ENCODE results near the gene RHBDF2.

Gene RHBDF2

DNA sequence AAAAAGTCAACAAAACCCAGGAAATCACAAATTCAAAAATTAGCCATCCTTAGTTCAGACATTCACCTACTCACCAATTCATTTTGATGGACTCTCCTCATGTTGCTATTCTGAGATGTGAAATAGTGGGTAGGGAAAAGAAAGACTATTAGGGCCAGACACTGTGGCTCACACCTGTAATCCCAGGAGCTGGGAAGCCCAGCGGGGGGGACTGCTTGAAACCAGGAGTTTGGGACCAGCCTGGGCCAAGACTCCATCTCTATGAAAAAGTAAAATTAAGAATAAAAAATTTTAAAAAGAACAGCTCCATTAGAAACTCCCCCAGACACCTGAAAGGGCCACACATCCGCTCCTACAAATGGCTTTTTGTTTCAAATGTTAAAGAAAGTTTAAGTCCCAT lies 69.7 kb downstream of the RHBDF2 start:
- no peaks in the 10 kb centered on the region for H3K36me3 ChIP-seq
- no peak overlapping the region for H3K9ac ChIP-seq
- no peaks in the 10 kb centered on the region; the same call in 1 of the 2 replicates for H3K9me3 ChIP-seq
- no peaks in the 10 kb centered on the region for H3K27me3 ChIP-seq
- no peak overlapping the region for H3K27ac ChIP-seq
- TF ChIP-seq Cebpa-rat (IDR thresholded peaks at IDR 0.05), result no peak
- peaks cover 83% of the 10 kb centered on the region for H4K20me1 ChIP-seq
- H3K4me1 ChIP-seq, result peaks cover 52% of the 10 kb centered on the region
- H3K4me3 ChIP-seq, result no peak overlapping the region
- no peak overlapping the region for H3K4me2 ChIP-seq

DNA sequence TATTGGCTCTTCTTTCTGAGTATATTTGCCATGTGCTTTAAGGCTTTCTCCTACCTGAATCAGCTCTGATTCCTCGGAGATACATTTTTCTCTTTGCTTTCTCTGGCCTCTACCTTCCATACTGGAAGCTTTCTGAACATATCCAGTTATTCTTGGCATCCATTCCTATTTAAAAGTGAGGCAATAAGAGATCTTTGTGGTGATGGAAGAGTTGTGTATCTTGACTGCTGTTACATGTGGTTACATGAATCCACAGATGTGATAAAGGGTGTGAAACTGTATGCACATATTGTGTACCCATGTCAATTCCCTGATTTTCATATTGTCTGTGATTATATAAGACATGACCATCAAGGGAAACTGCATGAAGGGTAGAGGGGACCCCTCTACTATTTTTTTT lies 72.7 kb downstream of the RHBDF2 start:
- TF ChIP-seq Cebpa-rat (IDR thresholded peaks at IDR 0.05), result no peak
- no peak overlapping the region for H3K9ac ChIP-seq
- H3K4me3 ChIP-seq, result no peak overlapping the region
- no peaks in the 10 kb centered on the region; the same call in 1 of the 2 replicates for H3K9me3 ChIP-seq
- H3K4me2 ChIP-seq, result peak overlapping the region; percentile 59
- no peaks in the 10 kb centered on the region; the same call in 1 of the 2 replicates for H3K36me3 ChIP-seq
- H3K4me1 ChIP-seq, result peaks cover 41% of the 10 kb centered on the region
- no peak overlapping the region for H3K27ac ChIP-seq
- peaks cover 56% of the 10 kb centered on the region for H4K20me1 ChIP-seq
- no peaks in the 10 kb centered on the region for H3K27me3 ChIP-seq

DNA sequence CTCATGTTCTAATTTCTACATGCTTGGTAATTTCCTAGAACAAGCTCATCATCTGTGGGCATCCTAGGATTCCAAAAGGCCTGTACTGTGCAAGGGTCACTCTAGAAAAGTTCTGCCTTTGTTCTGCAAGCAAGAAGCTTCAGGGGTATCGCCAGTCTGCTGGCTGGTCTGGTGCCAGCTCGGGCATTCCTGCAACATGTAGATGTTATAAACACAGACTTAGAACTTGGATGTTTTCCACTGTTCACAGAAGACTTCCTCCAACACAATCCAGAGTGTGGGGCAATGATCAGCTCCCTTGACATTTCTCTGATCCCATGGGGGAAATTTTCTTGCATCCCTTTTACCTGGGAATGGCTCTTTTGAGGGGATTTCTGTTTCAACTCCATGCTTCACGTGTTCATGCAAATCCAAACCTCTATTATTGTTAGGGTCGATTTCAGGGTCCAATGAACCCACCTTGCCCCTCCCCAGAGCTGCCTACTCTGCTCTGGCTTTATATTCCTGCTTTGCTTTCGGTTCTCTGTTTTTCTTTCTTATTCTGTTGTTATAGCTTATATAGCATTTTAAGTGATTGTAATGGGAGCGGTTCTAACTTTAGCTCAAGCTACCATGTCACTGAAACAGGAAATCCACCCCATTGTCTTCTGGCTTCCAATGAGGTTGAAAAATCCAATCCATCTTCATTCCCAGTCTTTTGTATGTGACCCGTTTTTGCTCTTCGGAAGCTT lies 73.6 kb downstream of the RHBDF2 start:
- no peak for TF ChIP-seq Cebpa-rat (IDR thresholded peaks at IDR 0.05)
- Histone ChIP-seq H3K9me3 (no peaks in the 10 kb centered on the region; the same call in 1 of the 2 replicates), H3K27ac (no peak overlapping the region), H3K27me3 (no peaks in the 10 kb centered on the region), H3K4me2 (peak overlapping the region; percentile 59), H3K4me3 (no peak overlapping the region), H3K36me3 (peaks cover 8% of the 10 kb centered on the region), H3K9ac (no peak overlapping the region), H4K20me1 (peaks cover 59% of the 10 kb centered on the region), H3K4me1 (peaks cover 45% of the 10 kb centered on the region)

DNA sequence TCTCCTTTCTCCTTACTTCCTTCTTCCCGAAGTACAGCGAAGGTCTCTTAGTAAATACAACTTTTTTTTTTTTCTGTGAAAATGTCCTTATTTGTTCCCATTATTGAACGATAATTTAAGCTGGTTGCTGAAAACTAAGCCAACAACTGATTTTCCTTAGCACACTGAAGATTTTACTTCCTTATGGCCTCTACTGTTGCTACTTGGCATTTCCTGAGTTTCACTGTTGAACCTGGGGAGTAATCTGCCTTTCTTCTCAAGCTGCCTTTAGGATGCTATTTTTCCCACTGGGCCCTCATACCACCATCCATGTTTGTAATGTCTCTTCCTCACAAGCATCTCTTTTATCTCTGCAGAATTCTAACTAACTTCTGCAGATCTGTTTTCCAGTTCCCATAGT lies 74.4 kb downstream of the RHBDF2 start:
- no peaks in the 10 kb centered on the region for H3K27me3 ChIP-seq
- TF ChIP-seq Cebpa-rat (IDR thresholded peaks at IDR 0.05), result no peak
- no peak overlapping the region for H3K9ac ChIP-seq
- peak overlapping the region; percentile 17; the same call in 1 of the 2 replicates for H3K4me2 ChIP-seq
- peaks cover 59% of the 10 kb centered on the region for H4K20me1 ChIP-seq
- no peak overlapping the region for H3K27ac ChIP-seq
- peaks cover 52% of the 10 kb centered on the region for H3K4me1 ChIP-seq
- peaks cover 16% of the 10 kb centered on the region for H3K36me3 ChIP-seq
- no peaks in the 10 kb centered on the region; the same call in 1 of the 2 replicates for H3K9me3 ChIP-seq
- no peak overlapping the region for H3K4me3 ChIP-seq

DNA sequence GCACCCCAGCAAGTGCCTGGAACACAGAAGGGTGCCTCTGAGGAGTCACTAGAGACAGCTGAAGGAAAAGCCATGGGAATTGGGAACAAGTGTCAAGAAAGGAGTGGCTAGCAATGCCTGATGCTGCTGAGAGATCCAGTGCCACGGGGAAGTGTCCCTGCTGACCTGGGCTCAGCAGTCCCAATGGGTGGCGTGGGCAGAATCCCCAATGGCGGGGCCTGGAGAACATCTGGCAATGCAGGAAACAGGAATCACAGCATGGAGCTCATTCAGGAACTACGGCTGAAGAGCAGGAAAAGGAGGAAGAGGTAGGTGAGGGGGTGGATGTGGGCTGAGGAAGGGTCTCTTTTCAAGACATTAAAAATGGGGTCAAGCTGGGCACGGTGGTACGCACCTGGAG lies 78.4 kb downstream of the RHBDF2 start:
- Histone ChIP-seq H3K4me1 (peaks cover 73% of the 10 kb centered on the region), H3K9ac (no peak overlapping the region), H3K4me3 (no peak overlapping the region), H3K27me3 (no peaks in the 10 kb centered on the region), H3K27ac (peak overlapping the region; percentile 46; the same call in 1 of the 2 replicates), H3K9me3 (no peaks in the 10 kb centered on the region; the same call in 1 of the 2 replicates), H3K36me3 (peaks cover 27% of the 10 kb centered on the region), H3K4me2 (peak overlapping the region; percentile 40), H4K20me1 (peaks cover 72% of the 10 kb centered on the region)
- TF ChIP-seq Cebpa-rat (IDR thresholded peaks at IDR 0.05), result no peak

DNA sequence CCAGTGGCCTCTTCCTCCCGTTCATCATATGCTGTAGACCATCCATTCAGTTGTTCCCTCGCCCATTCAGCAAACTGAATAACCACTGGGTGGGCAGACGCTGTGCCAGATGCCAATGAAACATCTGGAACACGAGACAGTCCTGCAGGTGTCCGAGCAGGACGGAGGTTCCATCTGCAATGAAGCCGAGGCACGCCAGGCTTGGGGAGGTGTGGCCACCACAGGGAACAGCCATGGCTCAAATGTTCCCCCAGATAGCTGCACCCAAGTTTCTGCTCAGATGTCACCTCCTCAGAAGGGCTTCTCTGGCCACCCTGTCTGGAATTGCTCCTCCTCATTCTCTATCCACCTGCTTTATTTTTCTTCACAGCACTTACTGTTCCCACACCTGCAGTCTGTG lies 78.8 kb downstream of the RHBDF2 start:
- H3K36me3 ChIP-seq, result peaks cover 32% of the 10 kb centered on the region
- H3K27ac ChIP-seq, result peak overlapping the region; percentile 46; the same call in 1 of the 2 replicates
- no peak overlapping the region for H3K9ac ChIP-seq
- H3K4me2 ChIP-seq, result peak overlapping the region; percentile 40
- H3K27me3 ChIP-seq, result no peaks in the 10 kb centered on the region
- TF ChIP-seq Cebpa-rat (IDR thresholded peaks at IDR 0.05), result no peak
- no peaks in the 10 kb centered on the region; the same call in 1 of the 2 replicates for H3K9me3 ChIP-seq
- peaks cover 73% of the 10 kb centered on the region for H3K4me1 ChIP-seq
- peaks cover 72% of the 10 kb centered on the region for H4K20me1 ChIP-seq
- no peak overlapping the region for H3K4me3 ChIP-seq

DNA sequence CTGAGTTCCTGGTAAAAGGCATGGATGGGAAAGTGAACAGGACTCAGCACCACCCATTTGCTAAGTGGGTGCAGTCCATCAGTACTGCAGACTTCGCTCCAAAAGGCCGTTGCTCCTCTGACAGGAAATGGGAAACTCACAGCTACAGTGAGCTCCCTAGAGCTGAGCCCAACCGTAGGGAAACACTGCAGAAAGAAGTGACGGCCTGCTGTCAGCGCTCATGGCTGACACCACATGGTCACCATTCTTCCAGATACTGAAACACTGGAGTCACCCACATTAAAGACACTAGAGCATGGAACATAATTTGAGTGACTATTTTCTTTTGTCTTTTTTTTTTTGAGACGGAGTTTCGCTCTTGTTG lies 80.2 kb downstream of the RHBDF2 start:
- Histone ChIP-seq H3K27me3 (no peaks in the 10 kb centered on the region), H4K20me1 (peaks cover 75% of the 10 kb centered on the region), H3K36me3 (peaks cover 46% of the 10 kb centered on the region), H3K9me3 (no peaks in the 10 kb centered on the region), H3K27ac (peak overlapping the region; percentile 65; the same call in 1 of the 2 replicates), H3K4me3 (no peak overlapping the region), H3K4me2 (peak overlapping the region; percentile 81), H3K4me1 (peaks cover 69% of the 10 kb centered on the region), H3K9ac (0 out of 2 replicates have a peak overlapping the region, but pooled peaks have one; percentile 42)
- no peak for TF ChIP-seq Cebpa-rat (IDR thresholded peaks at IDR 0.05)

Measured in BLaER1 (cell line).